Measurements from ENCODE around the gene ANKRD40CL.
A peak's percentile ranks its signal among the peaks of the same experiment; 100 is the strongest.
"Not testable (repeated sequence)": the region's sequence is repeated elsewhere in the genome, so short reads cannot be mapped to it uniquely, and the experiment has no call there.

Gene ANKRD40CL

GRCh38 chr17:50725769-50726655 is 41.3 kb downstream of the ANKRD40CL start:
- Histone ChIP-seq H3K4me3 (ENCODE audit: low read depth in 1 of 2, low read length in 1 of 2) (no peak overlapping the region), H3K4me1 (ENCODE audit: control insufficient read depth in 1 of 2, insufficient read depth in 1 of 2, low read depth in 1 of 2, low read length in 1 of 2) (peaks cover 11 to 23% of the 10 kb centered on the region in 2 experiments), H3K36me3 (no peaks in the 10 kb centered on the region), H3K27ac (no peak overlapping the region), H3K9me3 (no peaks in the 10 kb centered on the region), H3K27me3 (no peaks in the 10 kb centered on the region)
- TF ChIP-seq CTCF (IDR thresholded peaks at IDR 0.05) = no peak

GRCh38 chr17:50724622-50725021 is 42.7 kb downstream of the ANKRD40CL start:
- not testable (repeated sequence) for H3K27me3 ChIP-seq; H3K27ac ChIP-seq; H3K36me3 ChIP-seq; H3K4me3 ChIP-seq (ENCODE audit: low read depth in 1 of 2, low read length in 1 of 2); H3K9me3 ChIP-seq
- peaks cover 22 to 34% of the 10 kb centered on the region in 2 experiments for H3K4me1 ChIP-seq (ENCODE audit: control insufficient read depth in 1 of 2, insufficient read depth in 1 of 2, low read depth in 1 of 2, low read length in 1 of 2)

GRCh38 chr17:50722746-50723145 is 44.6 kb downstream of the ANKRD40CL start:
- no peaks in the 10 kb centered on the region for H3K36me3 ChIP-seq
- no peaks in the 10 kb centered on the region for H3K9me3 ChIP-seq
- no peaks in the 10 kb centered on the region for H3K27me3 ChIP-seq
- peaks cover 26 to 39% of the 10 kb centered on the region in 2 experiments for H3K4me1 ChIP-seq (ENCODE audit: control insufficient read depth in 1 of 2, insufficient read depth in 1 of 2, low read depth in 1 of 2, low read length in 1 of 2)
- no peak overlapping the region for H3K27ac ChIP-seq
- H3K4me3 ChIP-seq (ENCODE audit: low read depth in 1 of 2, low read length in 1 of 2) = no peak overlapping the region
- no peak for TF ChIP-seq CTCF (IDR thresholded peaks at IDR 0.05)

GRCh38 chr17:50721194-50722010 is 45.9 kb downstream of the ANKRD40CL start:
- Histone ChIP-seq H3K36me3 (no peaks in the 10 kb centered on the region), H3K27me3 (no peaks in the 10 kb centered on the region), H3K4me3 (ENCODE audit: low read depth in 1 of 2, low read length in 1 of 2) (peak overlapping the region; percentile 1), H3K27ac (peak overlapping the region; percentile 25), H3K4me1 (ENCODE audit: control insufficient read depth in 1 of 2, insufficient read depth in 1 of 2, low read depth in 1 of 2, low read length in 1 of 2) (peaks cover 35 to 46% of the 10 kb centered on the region in 2 experiments), H3K9me3 (no peaks in the 10 kb centered on the region)
- no peak for TF ChIP-seq CTCF (IDR thresholded peaks at IDR 0.05)

- Histone ChIP-seq H3K27me3 (no peaks in the 10 kb centered on the region), H3K4me3 (ENCODE audit: low read depth in 1 of 2, low read length in 1 of 2) (peak overlapping the region; percentile 87 to 88), H3K36me3 (no peaks in the 10 kb centered on the region), H3K4me1 (ENCODE audit: control insufficient read depth in 1 of 2, insufficient read depth in 1 of 2, low read depth in 1 of 2, low read length in 1 of 2) (peaks cover 43 to 52% of the 10 kb centered on the region in 2 experiments), H3K9me3 (no peaks in the 10 kb centered on the region), H3K27ac (peak overlapping the region; percentile 91)
- TF ChIP-seq CTCF (IDR thresholded peaks at IDR 0.05) = no peak
These were observed 47.2 kb downstream of the ANKRD40CL start for GRCh38 chr17:50719924-50720794.

Data from neutrophil (primary cell).